ENCODE data around the gene ZNF575. TPM values are rescaled to one million over a fixed set of nuclear protein-coding genes. Genes with fewer than 3 reads are reported as not detected.
"Not testable (repeated sequence)": the region's sequence is repeated elsewhere in the genome, so short reads cannot be mapped to it uniquely, and the experiment has no call there.

The ZNF575 gene
- total RNA-seq, 1 experiment from 2014 or later: not detected

- no peak overlapping the region for H3K18ac ChIP-seq (ENCODE audit: insufficient read length, low read depth, low read length)
- no peak overlapping the region for H3K27ac Mint-ChIP-seq
- H3K79me1 ChIP-seq (ENCODE audit: insufficient read depth, low read depth, low read length, poor library complexity, severe bottlenecking): no peaks in the 10 kb centered on the region
- peaks cover 21% of the 10 kb centered on the region for H3K27me3 Mint-ChIP-seq (ENCODE audit: low read depth)
- no peak overlapping the region for H2AFZ ChIP-seq (ENCODE audit: low read length)
- peaks cover 3% of the 10 kb centered on the region; the same call in 1 of the 2 replicates for H3K27me3 ChIP-seq (ENCODE audit: insufficient read depth, low read length)
- no peak overlapping the region for H2BK15ac ChIP-seq (ENCODE audit: low read depth, low read length)
- no peaks in the 10 kb centered on the region for H3K9me3 Mint-ChIP-seq
- no peak for DNase-seq
- no peak overlapping the region for H4K5ac ChIP-seq (ENCODE audit: insufficient read length, low read depth, low read length)
- H3K9ac ChIP-seq (ENCODE audit: extremely low read depth, insufficient read length, low read length): no peak overlapping the region
- peaks cover 18 to 24% of the 10 kb centered on the region in 2 experiments for H3K4me1 Mint-ChIP-seq
- H3K14ac ChIP-seq (ENCODE audit: insufficient read depth, low read length): no peak overlapping the region
- no peaks in the 10 kb centered on the region for H3K9me3 ChIP-seq (ENCODE audit: control insufficient read depth, low read depth, low read length)
- no peak overlapping the region for H3K4me3 Mint-ChIP-seq
- no peak overlapping the region for H2BK120ac ChIP-seq (ENCODE audit: low read depth, low read length, poor library complexity, severe bottlenecking)
- no peak overlapping the region for H3K4me2 ChIP-seq (ENCODE audit: insufficient read depth, insufficient read length, low read length)
- no peaks in the 10 kb centered on the region for H3K4me1 ChIP-seq (ENCODE audit: insufficient read depth, low read length)
- WGBS (ENCODE audit: extremely low coverage, insufficient read length, low lambda C conversion rate): no CpG with 5 or more reads among the region's 5 CpGs
- H2BK5ac ChIP-seq (ENCODE audit: insufficient read length, low read length): no peak overlapping the region
- H4K20me1 ChIP-seq (ENCODE audit: control insufficient read depth, insufficient read depth, insufficient read length): peaks cover 4% of the 10 kb centered on the region
- H3K56ac ChIP-seq (ENCODE audit: insufficient read length, low read depth, low read length): no peak overlapping the region
- no peak overlapping the region for H2AK5ac ChIP-seq (ENCODE audit: insufficient read length, low read length)
- no peak overlapping the region for H2BK12ac ChIP-seq (ENCODE audit: insufficient read length, low read depth, low read length)
- H3K36me3 Mint-ChIP-seq (ENCODE audit: insufficient read depth in 1 of 3, low read depth in 3 of 3): no peaks in the 10 kb centered on the region
- H3K79me2 ChIP-seq (ENCODE audit: insufficient read depth, low read length): no peaks in the 10 kb centered on the region
- no peak for TF ChIP-seq CTCF (conservative IDR thresholded peaks at IDR 0.05)
- no peak overlapping the region for H3T11ph ChIP-seq (ENCODE audit: low read length)
- H3K23ac ChIP-seq (ENCODE audit: insufficient read length, low read depth, low read length): no peak overlapping the region
- H3K27ac ChIP-seq (ENCODE audit: insufficient read length, low read depth, low read length): no peak overlapping the region
- no peak overlapping the region for H4K91ac ChIP-seq (ENCODE audit: insufficient read length, low read depth, low read length)
- H3K23me2 ChIP-seq (ENCODE audit: insufficient read length, low read depth, low read length, poor library complexity, severe bottlenecking): peaks cover 22% of the 10 kb centered on the region
- H2BK20ac ChIP-seq (ENCODE audit: low read depth, low read length, poor library complexity, severe bottlenecking): no peak overlapping the region
- H3K4ac ChIP-seq (ENCODE audit: low read depth, low read length): no peak overlapping the region
- H4K8ac ChIP-seq (replicated peaks; ENCODE audit: insufficient read length, low read depth, low read length): no peak overlapping the region
Observed at GRCh38 chr19:43522929-43523328, 10.1 kb upstream of the ZNF575 start.

DNA sequence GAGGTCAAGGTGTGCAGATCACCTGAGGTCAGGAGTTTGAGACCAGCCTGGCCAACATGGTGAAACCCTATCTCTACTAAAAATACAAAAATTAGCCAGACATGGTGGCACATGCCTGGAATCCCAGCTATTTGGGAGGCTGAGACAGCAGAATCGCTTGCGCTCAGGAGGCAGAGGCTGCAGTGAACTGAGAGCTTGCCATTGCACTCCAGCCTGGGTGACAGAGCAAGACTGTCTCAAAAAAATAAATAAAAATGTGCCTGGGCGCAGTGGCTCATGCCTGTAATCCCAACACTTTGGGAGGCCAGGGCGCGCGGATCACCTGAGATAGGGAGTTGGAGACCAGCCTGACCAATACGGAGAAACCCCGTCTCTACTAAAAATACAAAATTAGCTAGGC lies 9.3 kb upstream of the ZNF575 start:
- H4K5ac ChIP-seq (ENCODE audit: insufficient read length, low read depth, low read length); H3K23ac ChIP-seq (ENCODE audit: insufficient read length, low read depth, low read length); H3K4me3 Mint-ChIP-seq; H2AFZ ChIP-seq (ENCODE audit: low read length); H3K56ac ChIP-seq (ENCODE audit: insufficient read length, low read depth, low read length); H3K18ac ChIP-seq (ENCODE audit: insufficient read length, low read depth, low read length); H3K9me3 ChIP-seq (ENCODE audit: control insufficient read depth, low read depth, low read length); H3K14ac ChIP-seq (ENCODE audit: insufficient read depth, low read length); H3K36me3 Mint-ChIP-seq (ENCODE audit: insufficient read depth in 1 of 3, low read depth in 3 of 3); H2BK20ac ChIP-seq (ENCODE audit: low read depth, low read length, poor library complexity, severe bottlenecking); H3K79me1 ChIP-seq (ENCODE audit: insufficient read depth, low read depth, low read length, poor library complexity, severe bottlenecking); H3K4me2 ChIP-seq (ENCODE audit: insufficient read depth, insufficient read length, low read length); H3K4me1 ChIP-seq (ENCODE audit: insufficient read depth, low read length); DNase-seq; H3T11ph ChIP-seq (ENCODE audit: low read length); H3K9me3 Mint-ChIP-seq; H2AK5ac ChIP-seq (ENCODE audit: insufficient read length, low read length); H4K8ac ChIP-seq (replicated peaks; ENCODE audit: insufficient read length, low read depth, low read length); H2BK15ac ChIP-seq (ENCODE audit: low read depth, low read length); H3K27ac Mint-ChIP-seq; H3K4ac ChIP-seq (ENCODE audit: low read depth, low read length); H2BK5ac ChIP-seq (ENCODE audit: insufficient read length, low read length); H4K20me1 ChIP-seq (ENCODE audit: control insufficient read depth, insufficient read depth, insufficient read length); H3K27ac ChIP-seq (ENCODE audit: insufficient read length, low read depth, low read length); H3K79me2 ChIP-seq (ENCODE audit: insufficient read depth, low read length); H2BK12ac ChIP-seq (ENCODE audit: insufficient read length, low read depth, low read length); H3K27me3 ChIP-seq (ENCODE audit: insufficient read depth, low read length); H2BK120ac ChIP-seq (ENCODE audit: low read depth, low read length, poor library complexity, severe bottlenecking); H3K9ac ChIP-seq (ENCODE audit: extremely low read depth, insufficient read length, low read length); H4K91ac ChIP-seq (ENCODE audit: insufficient read length, low read depth, low read length): not testable (repeated sequence)
- H3K23me2 ChIP-seq (ENCODE audit: insufficient read length, low read depth, low read length, poor library complexity, severe bottlenecking): peaks cover 22% of the 10 kb centered on the region
- no CpG with 5 or more reads among the region's 8 CpGs for WGBS (ENCODE audit: extremely low coverage, insufficient read length, low lambda C conversion rate)
- Mint-ChIP-seq H3K4me1 (peaks cover 18 to 24% of the 10 kb centered on the region in 2 experiments), H3K27me3 (ENCODE audit: low read depth) (peaks cover 28% of the 10 kb centered on the region)
